Stimulated activated CD4-positive, alpha-beta T cell treated with anti-CD3 and anti-CD28 coated beads, Interleukin-4, amount 100 ng/mL, for 48 hours (primary cell): ENCODE results near the gene PPP2R2D.

Experiments used
- DNase-seq, 2 donors: peaks; one replicate each; pipeline ENCODE4 v3.0.0-alpha.2; 2020; ENCODE audit warnings: low read depth in 2 of 2

PPP2R2D gene

DNA sequence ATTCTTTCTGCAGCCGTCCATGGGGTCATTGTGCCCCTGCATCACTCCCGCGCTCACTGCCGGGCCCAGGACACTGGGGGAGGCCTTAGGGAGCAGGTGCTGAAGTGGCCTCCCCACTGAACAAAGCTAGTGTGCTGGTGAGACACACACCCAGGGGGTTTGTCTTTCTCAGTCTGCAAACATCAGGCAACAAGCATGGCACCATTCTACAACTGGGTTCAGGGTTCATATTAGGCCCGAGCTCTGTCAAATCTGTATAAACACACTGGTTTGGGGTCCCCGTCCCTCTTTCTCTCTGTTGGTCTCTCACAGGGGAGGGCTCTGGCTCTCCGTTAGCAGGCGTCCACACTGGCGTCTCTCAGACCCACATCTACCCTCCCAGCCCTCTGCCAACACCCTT is 11.1 kb upstream of the PPP2R2D start:
- DNase-seq = no peak

DNA sequence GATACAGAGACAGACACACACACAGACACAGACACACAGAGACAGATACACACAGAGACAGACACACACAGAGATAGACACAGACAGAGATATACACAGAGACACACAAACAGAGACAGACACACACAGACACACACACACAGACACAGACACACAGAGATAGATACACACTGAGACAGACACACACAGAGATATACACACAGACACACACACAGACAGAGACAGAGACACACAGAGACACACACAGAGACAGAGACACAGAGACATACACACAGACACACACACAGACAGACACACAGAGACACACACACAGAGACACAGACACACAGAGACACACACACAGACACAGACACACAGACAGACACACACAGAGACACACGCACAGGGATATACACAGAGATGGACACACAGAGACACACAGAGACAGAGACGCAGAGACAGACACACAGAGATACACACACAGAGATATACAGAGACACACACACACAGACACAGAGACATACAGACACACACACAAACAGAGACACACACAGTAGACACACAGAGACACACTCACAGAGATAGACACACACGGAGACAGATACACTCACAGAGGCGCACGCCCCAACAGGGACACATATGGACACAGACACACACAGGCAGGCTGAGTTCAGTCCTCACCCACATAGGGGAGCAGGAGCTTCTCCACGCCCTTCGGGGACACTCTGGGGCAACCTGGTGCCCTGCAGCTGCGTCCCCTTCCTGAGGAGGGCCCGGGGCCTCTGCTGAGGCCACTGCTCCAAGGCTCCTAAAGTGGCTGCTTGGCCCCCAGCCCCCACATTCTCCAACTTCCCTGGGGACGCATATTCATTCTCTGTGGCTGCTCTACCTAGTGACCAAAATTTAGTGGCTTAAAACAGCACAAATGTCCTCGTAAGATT is 10.3 kb upstream of the PPP2R2D start:
- no peak for DNase-seq

DNA sequence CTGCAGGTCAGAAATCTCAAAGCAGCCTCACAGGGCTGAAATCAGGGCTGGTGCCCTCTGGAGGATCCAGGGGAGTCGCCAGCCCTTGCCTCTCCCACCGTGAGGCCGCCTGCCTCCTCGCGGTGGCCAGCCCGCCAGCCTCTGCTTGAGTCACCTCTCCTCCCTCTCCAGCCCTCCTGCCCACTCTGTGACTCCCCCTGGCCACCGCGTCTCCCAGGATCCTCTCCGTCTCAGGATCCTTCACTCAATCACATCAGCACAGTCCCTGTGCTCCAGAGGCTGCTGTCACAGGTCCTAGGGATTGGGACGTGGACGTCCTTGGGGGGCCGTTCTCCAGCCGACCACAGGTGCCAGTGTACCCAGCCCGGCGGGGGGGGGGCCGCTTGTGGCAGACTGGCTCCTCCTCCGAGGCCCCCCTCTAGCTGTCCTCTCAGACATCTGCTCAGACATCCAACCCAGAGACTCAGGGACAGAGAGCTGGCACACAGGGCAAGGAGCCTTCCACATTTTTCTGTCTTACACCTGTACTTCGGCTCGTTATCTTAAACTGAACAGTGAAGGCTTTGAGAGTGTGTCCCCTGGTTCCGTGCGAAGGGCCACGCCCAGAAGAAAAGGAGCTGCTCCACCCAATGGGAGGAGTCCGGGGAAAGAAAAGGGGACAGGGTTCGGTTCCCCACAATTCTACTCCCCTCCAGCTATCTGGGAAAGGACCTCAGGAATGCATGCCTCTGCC is 9.4 kb upstream of the PPP2R2D start:
- no peak for DNase-seq

DNA sequence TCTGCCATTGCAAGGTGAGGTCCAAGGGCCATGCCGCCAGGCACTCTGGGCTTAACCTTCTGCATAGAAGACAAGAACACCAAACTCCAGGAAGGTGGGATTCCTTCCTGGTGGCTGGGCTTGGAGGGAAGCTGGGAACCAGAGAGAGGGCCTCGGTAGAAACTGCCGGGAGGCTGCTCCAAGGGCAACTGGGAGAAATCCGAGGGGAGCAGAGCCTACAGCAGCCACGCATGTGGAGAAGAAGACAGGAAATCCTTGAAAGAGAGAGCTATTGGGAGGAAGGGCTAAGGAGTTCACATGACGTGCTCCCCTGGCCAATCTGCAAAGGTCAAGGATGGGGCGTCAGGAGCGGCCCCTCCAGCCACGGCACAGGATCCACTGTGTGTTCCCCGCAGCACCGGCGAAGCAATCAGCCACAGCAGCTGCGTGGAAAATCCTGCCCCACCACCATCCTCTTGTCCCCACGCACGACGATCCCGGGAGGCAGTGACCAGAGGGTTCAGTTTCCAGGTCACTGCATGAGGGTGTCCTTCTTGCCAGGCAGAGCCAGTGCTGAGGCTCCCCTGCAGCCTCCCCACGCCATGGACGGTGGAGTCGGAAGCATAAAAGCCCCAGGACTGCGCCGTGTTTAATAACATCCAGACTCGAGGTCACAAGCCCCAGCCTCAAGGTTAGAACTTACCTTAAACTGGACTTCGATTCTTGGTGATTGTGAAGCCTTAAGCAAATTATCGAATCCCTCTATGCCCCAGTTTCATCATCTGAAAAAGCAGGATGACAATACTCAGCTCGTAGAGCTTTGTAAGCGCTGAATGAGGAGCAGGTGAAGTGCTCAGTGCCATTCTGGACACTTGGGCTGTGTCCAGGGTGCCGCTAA is 8.6 kb upstream of the PPP2R2D start:
- DNase-seq = no peak

DNA sequence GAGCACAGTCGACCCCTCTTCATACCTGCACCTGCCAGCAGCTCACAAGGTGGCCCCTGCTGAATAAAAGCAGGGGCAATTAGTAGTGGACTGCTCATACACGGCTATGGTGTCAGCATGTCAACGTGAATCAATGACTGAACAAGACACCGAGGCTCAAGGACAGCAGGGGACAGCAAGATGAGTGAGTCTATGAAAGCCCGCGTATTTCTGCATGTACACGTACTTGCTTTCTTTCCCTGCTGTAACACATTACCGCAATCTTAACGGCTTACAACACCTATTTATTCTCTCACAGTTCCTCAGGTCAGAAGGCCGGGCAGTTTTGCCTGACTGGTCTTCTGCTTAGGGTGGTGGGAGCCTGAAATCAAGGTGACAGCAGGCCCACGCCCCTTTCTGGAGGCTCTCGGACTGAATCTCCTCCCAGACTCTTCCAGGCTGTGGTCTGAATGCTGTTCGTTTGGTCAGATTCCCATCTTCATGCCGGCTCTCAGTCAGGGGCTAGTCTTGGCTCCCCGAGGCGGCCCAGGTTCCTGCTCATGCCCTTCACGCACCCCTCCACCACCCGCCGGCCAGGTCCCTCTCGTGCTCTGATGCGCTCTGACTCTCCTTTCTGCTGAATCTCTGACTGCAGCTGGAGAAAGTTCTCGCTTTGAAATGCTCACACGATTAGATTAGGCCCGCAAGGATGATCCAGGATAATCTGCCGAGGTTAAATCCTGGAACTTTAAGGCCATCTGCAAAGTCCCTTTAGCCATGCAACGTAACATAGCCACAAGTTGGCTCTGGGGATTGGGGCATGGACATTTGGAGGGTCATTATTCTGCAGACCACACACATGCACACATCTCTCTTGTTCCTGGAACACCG is 7.8 kb upstream of the PPP2R2D start:
- DNase-seq = no peak

DNA sequence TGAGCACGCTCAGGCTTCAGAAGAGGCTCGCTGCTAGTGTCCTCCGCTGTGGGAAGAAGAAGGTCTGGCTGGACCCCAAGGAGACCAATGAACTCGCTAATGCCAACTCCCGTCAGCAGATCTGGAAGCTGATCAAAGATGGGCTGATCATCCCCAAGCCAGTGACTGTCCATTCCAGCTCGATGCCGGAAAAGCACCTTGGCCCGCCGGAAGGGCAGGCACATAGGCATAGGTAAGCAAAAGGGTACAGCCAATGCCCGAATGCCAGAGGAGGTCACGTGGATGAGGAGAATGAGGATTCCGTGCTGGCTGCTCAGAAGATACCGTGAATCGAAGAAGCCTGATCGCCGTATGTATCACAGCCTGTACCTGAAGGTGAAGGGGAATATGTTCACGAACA is 5.7 kb upstream of the PPP2R2D start:
- DNase-seq = no peak

DNA sequence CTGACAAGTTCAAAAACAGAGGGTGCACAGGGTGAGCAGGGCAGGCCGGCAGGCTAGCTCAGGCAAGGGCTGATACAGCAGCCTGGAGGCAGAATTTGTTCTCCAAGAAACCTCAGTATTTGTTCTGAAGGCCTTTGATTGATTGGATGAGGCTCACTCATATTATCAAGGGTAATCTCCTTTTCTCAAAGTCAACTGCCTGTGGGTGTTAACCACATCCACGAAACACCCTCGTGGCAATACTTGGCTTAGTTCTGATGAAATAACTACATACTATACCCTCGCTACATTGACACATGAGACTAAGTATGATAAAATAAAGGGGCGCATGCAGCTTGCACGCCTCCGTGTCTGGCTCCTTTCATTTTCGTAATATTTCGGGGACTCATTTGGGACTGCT is 4.4 kb upstream of the PPP2R2D start:
- no peak for DNase-seq

DNA sequence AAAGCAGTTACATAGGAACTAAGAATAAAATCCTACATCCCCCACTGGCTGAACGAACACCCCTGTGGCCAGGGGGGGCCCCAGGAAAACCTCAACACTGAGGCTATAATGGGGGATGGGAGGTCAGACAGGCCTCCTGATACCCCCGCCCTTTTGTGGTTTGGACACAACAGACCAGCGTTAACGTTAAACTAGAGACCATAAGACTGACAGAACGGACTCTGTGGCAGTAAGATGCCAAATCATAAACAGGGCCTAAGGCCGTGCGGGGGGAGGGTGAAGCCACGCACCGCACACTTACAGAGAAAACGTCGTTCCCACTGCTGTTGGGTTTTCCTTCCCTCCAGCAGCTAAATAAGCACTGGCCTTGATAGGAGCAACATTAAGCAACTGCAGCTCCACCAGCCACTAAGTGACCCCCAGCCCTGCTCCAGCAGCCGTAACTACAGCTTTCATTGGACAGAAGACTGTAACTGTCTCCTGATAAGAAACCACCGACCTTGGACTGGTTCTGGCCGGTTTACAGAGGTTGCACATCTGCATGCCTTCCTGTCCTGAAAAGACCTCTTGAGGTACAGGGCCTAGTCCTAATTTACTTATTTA is 3.4 kb upstream of the PPP2R2D start:
- DNase-seq = no peak

DNA sequence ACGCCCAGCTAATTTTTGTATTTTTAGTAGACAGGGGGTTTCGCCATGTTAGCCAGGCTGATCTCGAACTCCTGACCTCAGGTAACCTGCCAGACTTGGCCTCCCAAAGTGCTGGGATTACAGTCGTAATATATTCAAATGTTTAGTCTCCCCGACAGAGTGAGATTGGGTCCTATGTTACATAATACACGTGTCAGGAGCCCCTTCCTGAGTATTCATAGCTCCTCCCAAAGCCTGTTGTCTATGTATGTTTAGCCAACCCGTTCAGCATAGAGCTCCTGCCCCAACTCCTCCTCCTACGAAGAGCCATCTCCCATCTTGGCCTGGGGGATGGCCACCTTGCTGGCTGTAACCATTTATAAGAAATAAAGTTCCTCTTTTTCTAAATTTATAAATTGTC is 2.7 kb upstream of the PPP2R2D start:
- no peak for DNase-seq

DNA sequence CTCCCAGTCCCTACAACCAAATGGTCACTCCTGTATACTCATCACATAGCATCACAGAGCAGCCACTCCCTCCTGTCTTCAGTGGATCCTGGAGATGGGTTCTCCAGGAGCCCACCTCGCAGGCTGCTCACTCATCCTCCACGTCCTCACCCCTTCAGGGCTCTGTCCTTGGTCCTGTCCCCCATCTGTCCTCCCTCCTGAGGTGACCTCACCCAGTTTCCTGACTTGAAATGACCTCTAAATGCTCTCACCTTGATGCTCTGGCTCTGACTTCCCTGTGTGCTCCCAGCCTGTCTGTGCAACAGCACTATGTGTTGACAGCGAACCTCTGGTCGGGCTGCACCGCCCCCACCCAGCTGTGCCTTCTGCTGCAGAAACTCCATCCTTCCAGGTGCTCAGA is 2.1 kb upstream of the PPP2R2D start:
- no peak for DNase-seq

DNA sequence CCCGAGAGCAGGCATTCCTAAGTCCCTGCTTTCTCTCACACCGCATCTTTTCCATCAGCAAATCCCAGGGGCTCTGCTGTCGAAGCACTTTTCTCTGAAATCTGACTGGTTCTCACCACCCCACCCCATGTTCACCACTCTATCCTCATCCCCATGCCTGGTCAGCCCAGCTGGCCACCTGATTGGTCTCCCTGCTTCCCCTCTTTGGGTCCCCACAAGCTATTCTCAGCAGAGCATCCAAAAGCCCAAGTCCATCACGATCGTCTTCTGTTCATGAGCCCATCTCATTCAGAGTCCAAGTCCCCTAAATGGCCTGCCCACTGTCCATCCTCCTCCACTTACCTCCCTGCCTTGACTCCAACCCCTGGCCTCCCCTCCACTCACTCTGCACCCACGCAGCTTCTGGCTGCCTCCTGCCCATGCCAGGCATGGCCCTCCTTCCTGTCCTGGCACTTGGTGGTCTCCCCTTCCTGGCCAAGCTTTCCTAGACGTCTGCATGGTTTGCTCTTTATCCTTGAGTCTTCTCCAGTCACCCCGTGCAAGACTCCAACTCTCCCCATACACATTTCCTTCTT is 1.6 kb upstream of the PPP2R2D start:
- no peak for DNase-seq

DNA sequence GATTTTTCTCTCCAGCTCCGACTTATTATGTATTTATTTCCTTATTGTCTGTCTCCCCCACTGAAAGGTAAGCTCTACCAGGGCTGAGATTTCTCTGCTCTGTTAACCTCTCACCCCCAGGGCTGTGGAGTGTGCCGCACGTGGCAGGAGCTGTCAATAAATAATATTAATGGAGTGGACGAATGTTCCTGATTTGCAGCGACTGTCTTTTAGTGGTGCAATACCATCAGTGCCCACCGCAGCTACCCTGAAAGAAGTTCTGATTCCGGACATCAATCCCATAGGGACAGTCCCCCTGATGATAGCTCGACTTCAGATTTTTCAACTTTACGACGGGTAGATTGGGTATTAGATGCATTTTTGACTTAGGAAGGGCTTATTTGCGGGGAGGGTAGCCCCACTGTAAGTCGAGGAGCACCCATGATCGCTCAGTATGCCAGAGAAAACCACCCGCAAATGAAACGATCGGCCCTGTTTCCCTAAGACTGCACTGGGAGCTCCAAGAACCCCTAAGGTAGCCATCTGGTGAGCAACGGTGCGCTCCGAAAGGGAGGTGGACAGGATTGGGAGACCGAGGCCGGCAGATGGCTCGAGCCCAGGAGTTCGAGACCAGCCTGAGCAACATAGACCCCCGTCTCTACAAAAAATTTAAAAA is 986 bp upstream of the PPP2R2D start:
- DNase-seq = no peak

DNA sequence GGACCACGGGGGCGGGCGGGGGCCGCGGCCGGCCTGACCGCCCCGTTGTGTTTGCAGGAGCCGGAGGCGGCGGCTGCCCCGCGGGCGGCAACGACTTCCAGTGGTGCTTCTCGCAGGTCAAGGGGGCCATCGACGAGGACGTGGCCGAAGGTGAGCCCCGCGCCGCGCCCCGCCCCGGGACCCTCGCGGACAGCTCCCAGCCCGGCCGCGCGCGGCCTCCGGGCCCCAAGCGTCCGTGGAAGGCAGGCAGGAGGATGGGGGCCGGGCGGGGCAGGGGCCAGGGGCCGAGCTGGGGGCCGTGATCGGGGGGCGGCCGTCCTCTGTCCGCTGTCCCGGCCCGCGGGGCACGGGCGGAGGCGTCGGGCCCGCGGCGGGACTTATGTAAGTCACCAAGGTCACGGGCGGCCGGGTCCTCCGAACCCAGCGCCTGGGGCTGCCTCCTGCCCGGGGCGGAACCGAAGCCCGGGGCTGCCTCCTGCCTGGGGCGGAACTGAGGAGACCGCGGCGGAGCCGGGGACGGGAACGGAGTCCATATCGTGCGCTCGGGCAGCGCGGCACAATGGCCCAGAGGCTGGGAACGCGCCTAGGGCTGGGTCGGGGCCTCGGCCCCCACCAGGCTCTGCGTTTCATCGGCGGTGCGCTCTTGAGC is 497 bp downstream of the PPP2R2D start:
- no peak for DNase-seq

DNA sequence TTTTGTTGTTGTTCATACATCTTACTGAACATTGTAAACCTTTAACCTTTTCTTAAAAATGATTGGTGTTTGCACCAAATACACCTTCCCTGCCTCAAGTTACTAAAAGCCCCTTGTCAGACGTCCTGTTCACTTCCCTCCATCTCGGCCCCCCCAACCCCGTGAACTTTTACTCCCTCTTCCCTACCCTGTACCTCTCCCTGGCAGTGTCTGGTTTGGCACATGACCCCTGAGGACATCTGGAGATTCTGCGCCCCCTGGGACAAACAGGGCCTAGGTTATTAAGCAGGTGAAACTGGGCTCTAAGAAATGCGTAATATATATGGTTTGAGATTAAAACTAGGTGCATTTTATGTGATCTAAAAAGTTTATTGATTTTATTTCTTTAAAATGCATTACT is 1.4 kb downstream of the PPP2R2D start:
- DNase-seq = no peak

DNA sequence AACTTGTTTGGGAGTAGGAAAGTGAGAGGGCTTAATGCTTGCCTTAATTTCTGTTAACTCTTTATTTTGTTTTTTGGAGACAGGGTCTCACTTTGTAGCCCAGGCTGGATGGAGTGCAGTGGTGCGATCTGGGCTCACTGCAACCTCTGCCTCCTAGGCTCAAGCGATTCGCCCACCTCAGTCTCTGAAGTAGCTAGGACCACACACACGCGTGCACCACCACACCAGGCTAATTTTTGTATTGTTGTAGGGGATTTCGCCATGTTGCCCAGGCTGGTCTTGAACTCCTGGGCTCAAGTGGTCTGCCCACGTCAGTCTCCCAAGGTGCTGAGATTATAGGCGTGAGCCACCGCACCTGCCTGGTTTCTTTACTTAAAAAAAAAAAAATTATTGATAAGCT is 1.9 kb downstream of the PPP2R2D start:
- no peak for DNase-seq

DNA sequence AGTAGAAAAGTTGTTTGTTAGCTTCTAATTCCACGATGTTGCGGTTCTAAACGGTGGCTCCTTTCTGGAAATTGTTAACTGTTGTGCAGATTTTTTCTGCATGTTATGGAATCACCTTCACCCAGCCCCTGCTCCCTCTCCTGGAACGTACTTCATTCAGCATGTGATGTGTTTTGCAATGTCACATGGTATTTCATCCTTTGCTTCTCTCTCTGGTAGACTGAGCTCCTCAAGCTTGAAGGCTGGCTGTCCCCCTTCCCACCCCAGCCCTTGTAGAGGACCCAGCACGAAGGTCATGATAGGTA is 4.4 kb downstream of the PPP2R2D start:
- no peak for DNase-seq

DNA sequence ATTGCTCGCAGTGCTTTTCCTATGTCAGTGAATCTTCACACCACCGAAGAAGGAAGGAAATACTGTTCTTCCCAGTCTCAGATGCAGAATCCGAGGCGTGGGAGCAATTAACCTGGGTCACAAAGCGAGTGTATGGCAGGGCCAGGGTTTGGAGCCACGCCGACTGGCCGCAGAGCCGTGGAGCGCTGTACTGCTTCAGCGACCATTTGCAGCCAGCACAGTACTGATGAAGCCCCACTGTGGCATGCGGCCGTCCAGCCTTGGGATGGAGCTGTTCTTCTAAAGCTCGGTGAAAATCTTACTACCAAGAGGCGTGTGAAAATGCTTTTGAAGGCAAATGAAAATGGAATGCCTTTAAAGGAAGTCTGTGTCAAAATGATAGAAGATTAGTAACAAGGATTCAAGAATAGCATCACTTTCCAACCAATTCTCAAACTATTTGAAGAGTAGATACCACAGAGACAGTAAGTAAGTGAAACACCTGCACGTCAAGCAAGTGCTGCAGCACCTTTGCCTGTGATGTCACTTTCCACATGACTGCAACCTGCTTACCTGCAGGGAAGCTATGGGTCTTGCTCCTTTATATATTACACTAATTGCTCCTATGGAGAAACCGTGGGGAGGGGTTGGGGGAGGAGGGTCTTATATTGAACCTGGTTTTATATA is 4.9 kb downstream of the PPP2R2D start:
- no peak for DNase-seq

DNA sequence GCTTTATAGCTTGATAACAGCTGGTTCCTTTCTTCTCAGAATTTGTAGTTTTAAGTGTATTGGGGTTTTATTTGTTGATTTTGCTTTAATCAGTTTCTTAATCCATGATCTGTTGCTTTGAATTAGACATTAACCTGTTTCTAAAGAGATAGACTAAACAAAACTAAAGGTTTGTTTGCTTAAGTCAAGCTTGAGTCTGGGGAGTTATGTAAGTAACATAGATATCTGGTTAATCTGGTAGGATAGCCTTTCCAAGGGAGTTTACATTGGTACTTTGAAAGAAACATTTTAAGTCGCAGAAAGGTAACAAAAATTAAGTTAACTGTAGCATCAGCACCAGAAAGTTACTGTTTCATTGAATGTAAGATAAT is 5.4 kb downstream of the PPP2R2D start:
- DNase-seq = no peak

DNA sequence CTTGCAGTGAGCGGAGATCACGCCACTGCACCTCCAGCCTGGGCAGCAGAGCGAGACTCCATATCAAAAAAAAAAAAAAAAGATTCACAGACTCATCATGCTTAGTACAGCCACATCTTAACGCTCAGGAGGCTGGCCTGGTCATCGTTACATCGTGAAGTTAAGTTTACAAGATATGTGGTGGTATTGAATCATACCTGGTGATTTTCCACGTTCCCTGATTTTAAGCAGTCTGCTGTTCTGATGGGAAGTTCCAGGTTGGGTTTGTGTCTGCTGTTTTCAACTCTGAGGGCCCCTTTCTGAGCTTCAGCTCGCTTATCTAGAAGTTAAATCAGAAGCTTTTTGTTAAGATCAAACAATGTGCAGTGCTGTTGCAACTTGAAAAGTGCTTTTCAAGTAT is 6.9 kb downstream of the PPP2R2D start:
- no peak for DNase-seq
